B cell (primary cell): ENCODE data around the gene CDC42.

ENCODE experiments used
- CTCF ChIP-seq: fragments of 200-600 bp; IDR thresholded peaks from one replicate; pipeline ENCODE4 v1.8.0; 2022; ENCODE audit warnings: antibody characterized with exemption, mild to moderate bottlenecking
- EZH2 ChIP-seq: IDR thresholded peaks from 2 replicates; pipeline ENCODE4 v1.6.1; 2012; ENCODE audit warnings: borderline replicate concordance, low read depth, mild to moderate bottlenecking, moderate library complexity, low read length; ENCODE audit not compliant: insufficient read depth, poor library complexity, severe bottlenecking

GRCh38 chr1:22105611-22106207 lies 53.2 kb downstream of the CDC42 start:
- no peak for TF ChIP-seq EZH2
- TF ChIP-seq CTCF: peak; percentile 92
